ENCODE data around the gene SOX8.

The SOX8 gene

GRCh38 chr16:981695-982144 is at the start of gene SOX8:
Gene SOX8, plus strand, starts transcription at chr16:981770. Its CDS starts 153 bp downstream, at chr16:981923.
- DNase-seq (ENCODE audit: extremely low read depth, low read depth): no peak
- no peak for TF ChIP-seq CTCF (IDR thresholded peaks at IDR 0.05; ENCODE audit: low read depth, low read length)

GRCh38 chr16:932831-933330 is 48.7 kb upstream of the SOX8 start:
- DNase-seq (ENCODE audit: extremely low read depth, low read depth): no peak
- TF ChIP-seq CTCF (IDR thresholded peaks at IDR 0.05; ENCODE audit: low read depth, low read length): no peak

- no peak for TF ChIP-seq CTCF (IDR thresholded peaks at IDR 0.05; ENCODE audit: low read depth, low read length)
- no peak for DNase-seq (ENCODE audit: extremely low read depth, low read depth)
Measured at GRCh38 chr16:933581-933980, 48.0 kb upstream of the SOX8 start.

GRCh38 chr16:934178-934577 is 47.4 kb upstream of the SOX8 start:
- no peak for TF ChIP-seq CTCF (IDR thresholded peaks at IDR 0.05; ENCODE audit: low read depth, low read length)
- DNase-seq (ENCODE audit: extremely low read depth, low read depth): no peak

GRCh38 chr16:935684-936083 is 45.9 kb upstream of the SOX8 start:
- no peak for DNase-seq (ENCODE audit: extremely low read depth, low read depth)
- TF ChIP-seq CTCF (IDR thresholded peaks at IDR 0.05; ENCODE audit: low read depth, low read length): no peak

- no peak for TF ChIP-seq CTCF (IDR thresholded peaks at IDR 0.05; ENCODE audit: low read depth, low read length)
- no peak for DNase-seq (ENCODE audit: extremely low read depth, low read depth)
Measured at GRCh38 chr16:937311-937710, 44.3 kb upstream of the SOX8 start.

GRCh38 chr16:937723-938122 is 43.8 kb upstream of the SOX8 start:
- no peak for DNase-seq (ENCODE audit: extremely low read depth, low read depth)
- no peak for TF ChIP-seq CTCF (IDR thresholded peaks at IDR 0.05; ENCODE audit: low read depth, low read length)
